ENCODE results near the gene ENGASE.
"Not testable (repeated sequence)": the region's sequence is repeated elsewhere in the genome, so short reads cannot be mapped to it uniquely, and the experiment has no call there.

ENGASE gene

GRCh38 chr17:79062691-79063090, 11.9 kb upstream of the ENGASE start:
- no peak overlapping the region for H3K4me3 ChIP-seq (ENCODE audit: low read length)
- H3K27ac ChIP-seq (ENCODE audit: low read length), result no peak overlapping the region
- no peaks in the 10 kb centered on the region for H3K9me3 ChIP-seq (ENCODE audit: control insufficient read depth, low read depth, low read length)
- H3K4me1 ChIP-seq (ENCODE audit: control insufficient read depth, low read depth, low read length), result no peaks in the 10 kb centered on the region
- H3K27me3 ChIP-seq (ENCODE audit: control insufficient read depth, insufficient read depth, low read length), result no peaks in the 10 kb centered on the region
- no peak overlapping the region for H3K9ac ChIP-seq (ENCODE audit: low read length)
- no peaks in the 10 kb centered on the region for H3K36me3 ChIP-seq (ENCODE audit: control insufficient read depth, low read depth, low read length)

DNA sequence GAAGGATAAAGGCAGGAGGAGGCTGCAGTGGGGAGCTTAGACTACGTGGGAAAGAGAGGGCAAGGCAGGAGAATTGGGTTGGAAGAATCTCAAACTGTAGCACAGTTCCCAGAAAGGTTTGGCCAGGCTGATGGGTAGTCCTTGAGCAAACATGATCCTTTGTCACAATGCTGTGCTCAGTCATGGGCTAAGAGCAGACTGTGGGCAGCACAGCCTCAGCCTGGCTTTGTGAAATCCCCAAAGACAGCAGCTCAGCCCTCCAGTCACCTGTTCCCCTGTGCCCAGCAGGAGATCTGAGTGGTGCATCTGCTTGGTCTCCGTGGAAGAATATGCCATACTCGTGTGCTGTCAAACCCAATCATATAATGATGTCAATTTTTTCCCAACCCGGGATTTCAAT, 10.6 kb upstream of the ENGASE start:
- H3K4me1 ChIP-seq (ENCODE audit: control insufficient read depth, low read depth, low read length), result no peaks in the 10 kb centered on the region
- no peak overlapping the region for H3K4me3 ChIP-seq (ENCODE audit: low read length)
- no peaks in the 10 kb centered on the region for H3K27me3 ChIP-seq (ENCODE audit: control insufficient read depth, insufficient read depth, low read length)
- H3K27ac ChIP-seq (ENCODE audit: low read length), result no peak overlapping the region
- H3K9ac ChIP-seq (ENCODE audit: low read length), result no peak overlapping the region
- no peaks in the 10 kb centered on the region for H3K9me3 ChIP-seq (ENCODE audit: control insufficient read depth, low read depth, low read length)
- no peaks in the 10 kb centered on the region for H3K36me3 ChIP-seq (ENCODE audit: control insufficient read depth, low read depth, low read length)

DNA sequence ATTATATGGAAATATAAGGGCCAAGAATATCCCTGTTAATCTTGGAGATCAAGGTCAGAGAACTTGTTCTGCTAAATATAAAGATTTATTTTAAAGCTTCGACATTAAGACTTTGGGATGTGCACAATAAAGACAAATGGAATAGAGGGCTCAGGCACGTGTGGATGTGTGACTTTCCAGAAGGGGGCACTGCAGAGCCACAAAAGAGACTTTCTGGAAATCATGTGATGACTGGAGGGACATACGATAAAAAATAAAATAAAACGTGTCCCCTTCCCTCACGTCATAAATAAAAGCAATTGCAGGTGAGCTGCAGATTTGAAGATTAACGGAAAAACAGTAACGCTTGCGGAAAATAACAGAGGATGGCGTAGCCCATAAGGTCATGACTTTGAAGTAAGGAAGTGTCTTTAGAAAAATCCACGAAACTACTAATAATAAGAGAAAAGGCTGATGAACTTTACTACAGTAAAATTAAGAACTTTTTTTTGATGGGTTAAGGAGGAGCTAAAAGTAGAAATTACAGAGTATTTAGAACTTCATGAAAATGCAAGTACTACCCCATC, 9.4 kb upstream of the ENGASE start:
- no peaks in the 10 kb centered on the region for H3K27me3 ChIP-seq (ENCODE audit: control insufficient read depth, insufficient read depth, low read length)

GRCh38 chr17:79066963-79067362, 7.7 kb upstream of the ENGASE start:
- H3K9me3 ChIP-seq (ENCODE audit: control insufficient read depth, low read depth, low read length), result no peaks in the 10 kb centered on the region
- H3K36me3 ChIP-seq (ENCODE audit: control insufficient read depth, low read depth, low read length), result no peaks in the 10 kb centered on the region
- no peak overlapping the region for H3K27ac ChIP-seq (ENCODE audit: low read length)
- no peaks in the 10 kb centered on the region for H3K27me3 ChIP-seq (ENCODE audit: control insufficient read depth, insufficient read depth, low read length)
- H3K9ac ChIP-seq (ENCODE audit: low read length), result no peak overlapping the region
- no peaks in the 10 kb centered on the region for H3K4me1 ChIP-seq (ENCODE audit: control insufficient read depth, low read depth, low read length)
- no peak overlapping the region for H3K4me3 ChIP-seq (ENCODE audit: low read length)

More for the DNA sequence above, 9.4 kb upstream of the ENGASE start:
- H3K36me3 ChIP-seq (ENCODE audit: control insufficient read depth, low read depth, low read length), result no peaks in the 10 kb centered on the region
- H3K4me3 ChIP-seq (ENCODE audit: low read length), result no peak overlapping the region
- H3K4me1 ChIP-seq (ENCODE audit: control insufficient read depth, low read depth, low read length), result no peaks in the 10 kb centered on the region
- H3K9me3 ChIP-seq (ENCODE audit: control insufficient read depth, low read depth, low read length), result no peaks in the 10 kb centered on the region
- no peak overlapping the region for H3K9ac ChIP-seq (ENCODE audit: low read length)
- no peak overlapping the region for H3K27ac ChIP-seq (ENCODE audit: low read length)

- H3K4me1 ChIP-seq (ENCODE audit: control insufficient read depth, low read depth, low read length), result peaks cover 5% of the 10 kb centered on the region
- H3K9ac ChIP-seq (ENCODE audit: low read length), result no peak overlapping the region
- no peak overlapping the region for H3K4me3 ChIP-seq (ENCODE audit: low read length)
- no peaks in the 10 kb centered on the region for H3K9me3 ChIP-seq (ENCODE audit: control insufficient read depth, low read depth, low read length)
- H3K27me3 ChIP-seq (ENCODE audit: control insufficient read depth, insufficient read depth, low read length), result no peaks in the 10 kb centered on the region
- no peaks in the 10 kb centered on the region for H3K36me3 ChIP-seq (ENCODE audit: control insufficient read depth, low read depth, low read length)
- H3K27ac ChIP-seq (ENCODE audit: low read length), result no peak overlapping the region
Measured at GRCh38 chr17:79070266-79070880, 4.3 kb upstream of the ENGASE start.

DNA sequence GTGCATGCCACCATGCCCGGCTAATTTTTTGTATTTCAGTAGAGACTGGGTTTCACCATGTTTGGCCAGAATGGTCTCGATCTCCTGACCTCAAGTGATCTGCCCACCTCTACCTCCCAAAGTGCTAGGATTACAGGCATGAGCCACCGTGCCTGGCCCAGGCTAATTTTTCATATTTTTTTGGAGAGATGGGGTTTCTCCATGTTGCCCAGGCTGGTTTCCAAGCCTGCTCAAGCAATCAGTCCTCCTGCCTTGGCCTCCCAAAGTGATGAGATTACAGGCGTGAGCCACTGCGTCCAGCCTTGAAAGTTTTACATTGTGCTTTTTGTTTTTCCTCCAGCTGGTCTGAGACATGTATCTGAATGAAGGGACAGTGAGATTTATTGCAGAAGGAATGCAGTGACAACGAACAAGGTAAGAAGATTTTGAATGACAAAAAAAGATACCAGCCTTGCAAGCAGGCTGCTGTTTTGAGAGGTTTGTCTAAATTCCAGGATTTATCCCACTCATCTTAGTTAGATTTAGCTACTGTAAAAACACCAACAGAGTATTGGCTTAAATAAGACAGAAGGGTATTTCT, 3.4 kb upstream of the ENGASE start:
- peaks cover 8% of the 10 kb centered on the region for H3K4me1 ChIP-seq (ENCODE audit: control insufficient read depth, low read depth, low read length)
- no peaks in the 10 kb centered on the region for H3K9me3 ChIP-seq (ENCODE audit: control insufficient read depth, low read depth, low read length)
- no peak overlapping the region for H3K4me3 ChIP-seq (ENCODE audit: low read length)
- H3K27me3 ChIP-seq (ENCODE audit: control insufficient read depth, insufficient read depth, low read length), result no peaks in the 10 kb centered on the region
- H3K36me3 ChIP-seq (ENCODE audit: control insufficient read depth, low read depth, low read length), result no peaks in the 10 kb centered on the region
- no peak overlapping the region for H3K27ac ChIP-seq (ENCODE audit: low read length)
- H3K9ac ChIP-seq (ENCODE audit: low read length), result no peak overlapping the region

- Histone ChIP-seq H3K4me3 (ENCODE audit: low read length) (no peak overlapping the region), H3K9ac (ENCODE audit: low read length) (no peak overlapping the region), H3K27me3 (ENCODE audit: control insufficient read depth, insufficient read depth, low read length) (no peaks in the 10 kb centered on the region), H3K36me3 (ENCODE audit: control insufficient read depth, low read depth, low read length) (no peaks in the 10 kb centered on the region), H3K9me3 (ENCODE audit: control insufficient read depth, low read depth, low read length) (no peaks in the 10 kb centered on the region), H3K4me1 (ENCODE audit: control insufficient read depth, low read depth, low read length) (peaks cover 8% of the 10 kb centered on the region), H3K27ac (ENCODE audit: low read length) (no peak overlapping the region)
Measured at GRCh38 chr17:79072544-79072943, 2.1 kb upstream of the ENGASE start.

DNA sequence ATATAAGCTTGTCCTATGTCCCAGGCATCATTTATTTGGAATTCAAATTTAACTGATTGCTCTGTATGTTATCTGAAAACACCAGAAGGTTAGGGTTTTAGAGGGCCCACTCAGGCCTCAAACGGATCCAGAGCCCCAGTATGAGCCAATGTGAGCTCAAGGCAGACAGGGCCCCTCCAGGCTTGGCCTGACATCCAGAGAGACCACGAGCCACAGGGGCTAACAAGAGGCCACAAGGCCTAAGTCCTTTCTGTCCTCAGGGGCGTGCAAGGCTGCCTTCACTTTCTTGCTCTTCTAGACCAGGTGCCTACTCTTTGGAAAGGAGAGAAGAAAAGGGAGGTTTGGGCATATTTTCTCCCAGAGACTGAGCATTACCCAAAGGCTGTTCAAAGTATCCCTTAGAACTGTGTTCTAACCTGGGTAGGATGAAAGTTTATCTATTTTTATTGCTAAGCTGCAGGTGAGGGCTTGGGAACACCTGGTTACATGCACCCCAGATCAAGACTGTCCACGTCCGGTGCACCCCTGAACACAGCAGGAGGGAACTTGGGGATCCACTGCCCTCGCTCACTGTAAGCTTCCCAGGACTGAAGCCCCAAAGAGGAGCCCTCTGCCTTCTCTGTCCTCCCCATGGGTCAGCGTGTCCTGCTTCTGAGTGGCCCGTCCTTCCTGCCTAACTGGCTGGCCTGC, 1.5 kb upstream of the ENGASE start:
- H3K9ac ChIP-seq (ENCODE audit: low read length), result no peak overlapping the region
- no peaks in the 10 kb centered on the region for H3K36me3 ChIP-seq (ENCODE audit: control insufficient read depth, low read depth, low read length)
- H3K27ac ChIP-seq (ENCODE audit: low read length), result no peak overlapping the region

DNA sequence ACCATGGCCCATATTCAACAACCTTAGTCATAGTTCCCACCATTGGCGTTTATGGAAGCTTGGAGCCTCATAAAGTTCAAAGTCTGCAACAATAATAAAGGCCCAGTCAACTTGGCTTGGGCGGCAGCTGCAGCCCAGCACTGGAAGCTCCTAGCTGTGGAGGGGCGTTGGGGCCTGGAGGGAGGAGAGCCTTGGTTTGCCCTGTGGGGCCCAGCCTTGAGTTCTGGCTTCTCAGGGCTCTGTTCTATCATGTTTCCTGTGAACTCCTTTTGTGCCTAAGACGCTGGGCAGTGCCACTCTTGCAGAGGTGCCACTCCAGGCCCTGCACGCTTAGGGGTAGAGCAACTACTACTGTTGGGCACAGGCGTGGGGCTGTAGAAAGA, 927 bp upstream of the ENGASE start:
- Histone ChIP-seq H3K27me3 (ENCODE audit: control insufficient read depth, insufficient read depth, low read length) (no peaks in the 10 kb centered on the region), H3K4me3 (ENCODE audit: low read length) (no peak overlapping the region), H3K9ac (ENCODE audit: low read length) (no peak overlapping the region), H3K9me3 (ENCODE audit: control insufficient read depth, low read depth, low read length) (no peaks in the 10 kb centered on the region), H3K36me3 (ENCODE audit: control insufficient read depth, low read depth, low read length) (no peaks in the 10 kb centered on the region), H3K27ac (ENCODE audit: low read length) (no peak overlapping the region), H3K4me1 (ENCODE audit: control insufficient read depth, low read depth, low read length) (peaks cover 8% of the 10 kb centered on the region)

More for the DNA sequence above, 1.5 kb upstream of the ENGASE start:
- no peaks in the 10 kb centered on the region for H3K9me3 ChIP-seq (ENCODE audit: control insufficient read depth, low read depth, low read length)
- no peak overlapping the region for H3K4me3 ChIP-seq (ENCODE audit: low read length)
- peaks cover 8% of the 10 kb centered on the region for H3K4me1 ChIP-seq (ENCODE audit: control insufficient read depth, low read depth, low read length)
- no peaks in the 10 kb centered on the region for H3K27me3 ChIP-seq (ENCODE audit: control insufficient read depth, insufficient read depth, low read length)

GRCh38 chr17:79074121-79074648, 439 bp upstream of the ENGASE start:
- H3K27ac ChIP-seq (ENCODE audit: low read length); H3K9ac ChIP-seq (ENCODE audit: low read length); H3K4me1 ChIP-seq (ENCODE audit: control insufficient read depth, low read depth, low read length); H3K4me3 ChIP-seq (ENCODE audit: low read length); H3K9me3 ChIP-seq (ENCODE audit: control insufficient read depth, low read depth, low read length); H3K36me3 ChIP-seq (ENCODE audit: control insufficient read depth, low read depth, low read length); H3K27me3 ChIP-seq (ENCODE audit: control insufficient read depth, insufficient read depth, low read length): not testable (repeated sequence)

DNA sequence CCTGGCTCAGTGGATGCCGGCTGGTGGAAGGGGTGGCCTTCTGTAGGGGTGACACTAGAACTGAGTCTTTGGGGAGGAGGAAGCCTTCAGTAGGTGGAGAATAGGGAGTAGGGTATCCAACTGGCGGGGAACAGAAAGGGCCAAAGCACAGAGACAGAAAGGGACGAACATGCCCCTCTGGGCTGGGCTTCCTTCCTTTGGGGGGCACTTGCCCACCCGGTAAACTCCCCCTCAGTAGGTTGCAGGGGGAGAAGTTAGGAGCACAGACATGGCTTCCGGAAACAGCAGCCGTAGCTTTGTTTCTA, 774 bp downstream of the ENGASE start:
- no peak overlapping the region for H3K27ac ChIP-seq (ENCODE audit: low read length)
- no peak overlapping the region for H3K9ac ChIP-seq (ENCODE audit: low read length)
- no peaks in the 10 kb centered on the region for H3K9me3 ChIP-seq (ENCODE audit: control insufficient read depth, low read depth, low read length)
- H3K4me3 ChIP-seq (ENCODE audit: low read length), result peak overlapping the region; percentile 66
- H3K27me3 ChIP-seq (ENCODE audit: control insufficient read depth, insufficient read depth, low read length), result no peaks in the 10 kb centered on the region
- H3K36me3 ChIP-seq (ENCODE audit: control insufficient read depth, low read depth, low read length), result peaks cover 4% of the 10 kb centered on the region
- H3K4me1 ChIP-seq (ENCODE audit: control insufficient read depth, low read depth, low read length), result peaks cover 8% of the 10 kb centered on the region
